Suppressor macrophage (primary cell): ENCODE results near the gene NFIL3.
"Not testable (repeated sequence)": the region's sequence is repeated elsewhere in the genome, so short reads cannot be mapped to it uniquely, and the experiment has no call there.

Source experiments
- DNase-seq, 4 experiments: peaks; one replicate each; pipeline ENCODE4 v3.0.0-alpha.2; 2020 to 2022

NFIL3 gene

DNA sequence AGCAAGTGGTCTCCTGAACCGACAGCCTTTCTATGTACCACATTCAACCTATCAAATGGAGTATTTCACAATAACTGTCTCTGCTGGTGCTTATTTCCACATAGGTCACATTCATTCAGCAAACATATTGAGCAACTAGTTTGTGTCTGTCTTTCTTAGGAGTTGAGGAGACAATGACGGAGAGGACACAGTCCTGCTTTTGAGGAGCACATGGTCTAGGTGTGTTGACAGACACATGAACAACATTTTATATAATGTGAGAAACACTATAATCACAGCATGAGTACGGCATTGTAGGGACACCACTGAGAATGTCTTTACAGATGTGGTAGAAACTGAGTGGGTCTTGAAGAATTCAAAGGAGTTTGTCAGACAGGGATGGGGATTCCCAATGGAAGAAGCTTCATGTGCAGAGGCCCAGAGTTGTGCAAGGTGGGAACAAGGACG is 28.5 kb downstream of the NFIL3 start:
- DNase-seq = peak; percentile 52 to 86 (median 69)

DNA sequence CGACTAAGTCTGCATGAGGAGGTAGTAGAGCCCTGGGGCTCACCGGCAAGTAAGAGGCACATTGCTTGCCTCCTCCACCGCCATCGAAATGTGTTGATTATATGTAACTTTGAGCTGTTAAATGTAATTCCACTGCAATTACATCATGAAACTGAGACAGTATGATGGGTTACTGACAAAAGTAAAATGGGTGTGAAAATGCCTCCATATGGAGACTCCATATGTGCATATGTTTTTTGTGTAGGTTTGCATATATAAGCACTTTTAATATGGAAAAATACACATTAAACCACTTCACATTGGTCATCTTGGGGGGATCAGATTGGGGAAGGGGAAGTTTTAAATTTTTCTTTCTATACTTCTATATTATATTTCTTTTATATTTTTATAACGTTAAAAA is 29.8 kb downstream of the NFIL3 start:
- no peak for DNase-seq

DNA sequence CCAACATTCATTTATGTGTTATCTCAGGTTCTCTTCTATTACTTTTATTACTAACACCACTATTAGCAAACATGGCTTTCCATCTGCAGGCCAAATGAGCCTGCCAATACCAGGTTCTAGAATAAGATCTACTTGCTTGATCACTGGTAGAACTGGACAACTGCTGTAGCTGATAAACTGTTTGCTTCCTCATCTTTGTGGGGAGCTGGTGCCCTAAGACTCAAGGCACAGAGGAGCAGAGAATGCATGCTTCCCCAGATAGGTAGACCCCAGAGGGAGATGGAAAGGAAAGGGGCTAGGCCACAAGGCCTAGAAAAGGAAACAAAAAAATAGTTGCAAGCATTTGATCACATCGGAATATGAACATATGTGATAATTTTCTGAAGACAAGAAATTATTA is 31.2 kb downstream of the NFIL3 start:
- no peak for DNase-seq

DNA sequence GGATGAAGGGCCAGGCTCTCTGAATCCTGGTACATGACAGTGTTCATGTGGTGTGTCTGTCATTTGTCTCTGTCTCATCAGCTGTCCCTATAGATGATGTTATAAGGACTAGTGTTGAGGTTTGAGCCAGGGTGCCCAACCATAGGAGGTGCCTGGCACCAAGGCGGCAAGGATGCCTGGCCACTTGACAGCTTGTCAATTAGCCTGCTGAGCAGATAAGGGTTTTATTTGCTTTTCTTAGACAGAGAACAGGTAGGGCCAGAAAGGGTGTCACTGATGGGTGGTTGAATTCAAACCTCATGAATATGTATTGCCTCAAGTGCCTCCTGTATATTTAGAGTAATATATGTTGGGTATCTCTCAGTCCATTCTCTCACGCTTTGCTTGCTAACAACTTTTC is 31.8 kb downstream of the NFIL3 start:
- no peak for DNase-seq

DNA sequence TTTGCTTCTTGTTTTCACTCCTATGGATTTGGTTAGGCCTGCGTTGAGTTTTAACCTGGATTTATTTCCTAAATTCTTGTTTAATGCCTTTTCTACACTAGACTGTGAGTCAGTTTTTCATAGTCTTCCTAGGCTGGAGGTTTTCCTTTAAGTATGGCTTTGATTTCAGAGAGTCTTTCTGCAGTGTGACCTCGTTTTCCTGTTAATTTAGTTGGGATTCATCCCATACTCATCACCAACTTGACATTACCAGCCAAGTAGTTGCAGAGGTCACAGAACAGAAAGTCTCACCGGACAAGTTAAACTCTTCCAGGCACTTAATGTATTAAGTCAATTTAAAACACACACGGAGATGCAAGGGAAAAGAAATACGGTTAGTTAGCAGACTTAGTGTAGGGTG is 32.2 kb downstream of the NFIL3 start:
- no peak for DNase-seq

DNA sequence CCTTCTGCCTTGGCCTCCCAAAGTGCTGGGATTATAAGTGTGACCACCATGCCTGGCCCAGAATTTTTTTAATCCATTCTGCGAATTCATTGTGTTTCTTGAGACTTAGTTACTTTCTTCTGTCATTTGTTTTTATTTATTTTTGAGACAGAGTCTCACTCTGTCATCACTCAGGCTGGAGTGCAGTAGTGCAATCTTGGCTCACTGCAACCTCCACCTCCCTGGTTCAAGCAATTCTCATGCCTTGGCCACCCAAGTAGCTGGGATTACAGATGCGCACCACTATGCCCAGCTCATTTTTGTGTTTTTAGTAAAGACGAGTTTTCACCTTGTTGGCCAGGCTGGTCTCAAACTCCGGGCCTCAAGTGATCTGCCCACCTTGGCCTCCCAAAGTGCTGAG is 33.9 kb downstream of the NFIL3 start:
- not testable (repeated sequence) for DNase-seq

DNA sequence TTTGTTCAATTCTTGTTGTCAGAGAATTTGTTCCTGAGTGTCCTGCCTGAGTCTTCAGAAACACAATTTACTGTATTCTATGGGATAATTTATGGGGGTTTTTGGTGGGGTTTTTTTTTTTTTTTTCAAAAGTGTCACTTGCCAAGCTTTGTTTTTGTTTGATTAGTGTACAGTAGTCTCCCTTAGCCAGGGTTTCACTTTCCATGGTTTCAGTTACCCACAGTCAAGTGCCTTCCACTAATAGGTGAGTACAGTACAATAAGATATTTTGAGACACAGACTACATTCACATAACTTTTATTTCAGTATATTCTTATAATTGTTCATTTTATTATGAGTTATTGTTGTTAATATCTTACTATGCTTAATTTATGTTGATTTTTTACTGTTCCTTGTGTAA is 36.9 kb downstream of the NFIL3 start:
- DNase-seq = no peak

DNA sequence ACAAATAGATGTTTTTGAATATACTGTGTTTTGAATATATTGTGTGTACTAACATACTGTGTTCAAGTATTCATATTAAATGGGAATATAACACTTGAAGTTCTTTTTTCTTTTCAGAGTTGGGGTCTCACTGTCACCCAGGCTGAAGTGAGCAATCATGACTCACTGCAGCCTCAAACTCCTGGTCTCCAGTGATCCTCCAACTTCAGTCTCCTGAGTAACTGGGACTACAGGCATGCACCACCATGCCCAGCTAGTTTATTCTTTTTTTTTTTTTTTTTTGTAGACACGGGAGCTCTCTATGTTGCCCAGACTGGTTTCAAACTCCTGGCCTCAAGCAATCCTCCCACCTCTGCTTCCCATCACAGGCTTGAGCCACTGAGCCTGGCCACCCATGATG is 38.7 kb downstream of the NFIL3 start:
- no peak for DNase-seq

DNA sequence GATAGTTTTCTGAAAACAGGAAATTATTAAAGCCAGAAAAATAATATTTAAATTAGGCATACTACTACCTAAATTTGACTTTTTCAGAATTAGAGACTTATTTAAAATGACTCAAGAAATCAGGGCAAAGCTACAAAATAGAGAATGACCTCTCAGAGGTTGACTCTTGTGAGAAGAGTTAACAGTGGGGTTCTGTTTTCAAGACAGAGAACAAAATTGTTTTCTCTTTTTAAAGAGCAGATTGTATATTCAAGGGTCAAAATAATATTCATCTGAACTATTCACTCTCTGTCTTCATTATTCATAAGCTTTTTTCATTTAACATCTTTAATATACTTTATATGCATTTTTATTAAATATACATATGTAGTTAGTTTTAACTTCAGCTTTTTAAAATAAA is 40.1 kb downstream of the NFIL3 start:
- no peak for DNase-seq

DNA sequence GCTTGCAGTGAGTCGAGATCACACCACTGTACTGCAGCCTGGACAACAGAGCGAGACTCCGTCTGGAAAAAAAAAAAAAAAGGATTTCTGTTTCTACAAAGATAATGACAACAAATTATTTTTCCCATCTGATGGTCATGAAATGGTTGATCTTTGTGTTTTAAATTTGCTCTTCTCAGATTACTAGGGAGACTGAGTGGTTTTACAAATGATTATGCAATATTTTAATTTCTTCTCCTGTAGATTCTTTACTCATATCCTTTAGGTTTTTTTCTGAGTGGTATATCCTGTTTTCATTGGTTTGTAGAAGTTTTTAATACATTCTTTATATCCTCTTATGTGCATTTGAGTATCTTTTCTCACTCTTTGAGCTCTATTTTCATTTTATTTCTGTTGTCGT is 41.3 kb downstream of the NFIL3 start:
- DNase-seq = no peak

DNA sequence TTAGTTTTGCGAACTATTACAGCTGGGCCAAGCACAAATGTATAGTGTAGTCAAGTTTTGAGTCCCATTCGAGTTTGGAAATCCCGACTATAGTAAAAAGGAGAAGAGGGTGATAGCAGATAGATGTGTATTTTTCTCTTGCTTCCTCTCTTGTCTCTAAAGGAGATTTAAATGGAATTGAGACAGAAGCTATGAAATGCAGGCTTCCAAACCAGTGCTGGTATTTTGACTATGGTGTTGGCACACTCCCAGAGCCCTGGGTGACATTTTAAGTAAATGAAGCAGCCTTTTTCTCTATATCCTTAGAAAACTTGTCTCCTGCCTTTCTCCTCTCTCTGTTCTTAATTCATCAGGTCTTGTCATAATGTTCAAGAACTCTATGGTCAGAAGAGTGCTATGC is 44.2 kb downstream of the NFIL3 start:
- peak in 2 of 4 experiments; percentile 7 to 27 for DNase-seq

DNA sequence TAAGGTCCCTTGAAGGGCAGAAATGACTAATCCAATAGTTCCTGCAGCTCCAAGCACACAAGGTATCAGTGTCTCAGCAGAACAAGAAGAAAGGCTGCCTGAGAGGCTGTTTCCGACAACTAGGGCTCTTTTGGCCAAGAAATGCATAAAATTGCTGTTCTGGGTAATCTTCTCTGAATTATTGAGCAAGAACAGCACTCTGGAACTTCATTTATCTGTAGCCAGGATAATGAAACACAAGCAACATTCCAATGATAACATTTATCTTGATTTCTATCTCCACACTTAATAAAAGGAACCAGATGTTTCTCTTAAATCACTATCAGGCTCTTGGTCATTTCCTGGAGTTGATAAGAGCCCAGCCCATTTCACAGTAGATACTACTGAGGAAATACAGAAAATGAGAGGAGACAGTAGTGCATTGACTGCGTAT is 44.9 kb downstream of the NFIL3 start:
- DNase-seq = no peak

DNA sequence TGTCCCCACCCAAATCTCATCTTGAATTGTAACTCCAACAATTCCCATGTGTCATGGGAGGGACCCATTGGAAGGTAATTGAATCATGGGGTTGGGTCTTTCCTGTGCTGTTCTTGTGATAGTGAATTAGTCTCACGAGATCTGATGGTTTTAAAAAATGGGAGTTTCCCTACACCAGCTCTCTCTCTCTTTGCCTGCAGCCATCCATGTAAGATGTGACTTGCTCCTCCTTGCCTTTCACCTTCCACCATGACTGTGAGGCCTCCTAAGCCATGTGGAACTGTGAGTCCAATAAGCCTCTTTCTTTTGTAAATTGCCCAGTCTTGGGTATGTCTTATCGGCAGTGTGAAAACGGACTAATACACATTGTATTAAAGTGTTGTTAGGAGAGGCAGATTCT is 45.6 kb downstream of the NFIL3 start:
- DNase-seq = not testable (repeated sequence)

DNA sequence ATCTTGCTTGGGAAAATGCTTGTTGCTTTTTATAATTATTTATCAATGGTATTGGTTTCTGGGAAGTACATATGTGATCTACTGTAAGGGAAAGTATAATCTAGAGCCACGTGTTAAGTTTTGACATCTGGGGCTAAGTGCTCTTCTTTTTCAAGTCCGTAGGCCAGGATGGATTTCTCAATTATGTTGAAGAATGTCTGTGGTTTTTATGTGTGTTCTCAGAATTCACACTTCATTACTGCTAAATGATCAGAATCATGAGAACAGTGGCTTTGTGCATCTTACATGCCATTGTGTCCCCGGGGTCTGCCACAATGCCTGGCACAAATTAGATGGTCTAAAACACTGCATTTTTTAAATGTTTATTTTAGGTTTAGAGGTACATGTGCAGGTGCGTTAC is 47.4 kb downstream of the NFIL3 start:
- DNase-seq = peak in 2 of 4 experiments; percentile 15 to 24

DNA sequence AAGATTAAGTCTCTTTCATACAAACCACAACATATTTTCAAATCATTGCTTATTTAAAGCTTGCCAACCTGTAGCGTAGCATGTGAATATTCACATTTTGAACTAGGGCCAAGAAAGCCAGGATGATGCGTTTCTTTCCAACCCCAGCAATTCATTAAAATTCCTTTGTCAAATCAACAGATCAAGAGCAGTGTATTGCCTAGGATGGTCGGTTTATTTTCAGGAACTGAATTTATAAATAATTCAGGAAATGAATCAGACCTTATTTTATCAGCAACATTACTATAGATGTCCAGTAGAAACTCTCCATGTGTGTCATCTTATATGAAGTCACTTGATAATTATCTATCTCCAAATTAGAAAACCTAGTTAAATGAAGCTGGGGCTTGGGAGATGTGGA is 48.7 kb downstream of the NFIL3 start:
- peak in 2 of 4 experiments; percentile 31 to 47 for DNase-seq

DNA sequence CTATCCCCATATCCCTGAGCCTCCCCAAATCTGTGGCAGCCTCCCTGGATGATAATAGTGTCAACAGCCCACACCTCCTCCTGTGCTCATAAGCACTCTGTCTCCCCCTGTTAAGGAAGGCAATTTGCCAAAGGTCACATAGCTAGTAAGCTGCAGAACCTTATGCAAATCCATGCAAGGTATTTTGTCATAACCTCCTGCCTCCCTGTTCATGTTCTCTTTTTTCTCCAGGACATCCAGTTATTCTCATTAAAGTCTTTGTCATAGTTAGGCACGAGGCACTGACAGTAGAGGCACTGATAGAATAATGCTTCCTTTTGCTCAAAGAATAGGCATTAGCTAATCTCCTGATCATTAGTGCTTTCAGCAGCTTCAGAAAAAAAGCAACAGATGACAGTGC is 51.7 kb downstream of the NFIL3 start:
- peak; percentile 24 to 68 (median 42) for DNase-seq

DNA sequence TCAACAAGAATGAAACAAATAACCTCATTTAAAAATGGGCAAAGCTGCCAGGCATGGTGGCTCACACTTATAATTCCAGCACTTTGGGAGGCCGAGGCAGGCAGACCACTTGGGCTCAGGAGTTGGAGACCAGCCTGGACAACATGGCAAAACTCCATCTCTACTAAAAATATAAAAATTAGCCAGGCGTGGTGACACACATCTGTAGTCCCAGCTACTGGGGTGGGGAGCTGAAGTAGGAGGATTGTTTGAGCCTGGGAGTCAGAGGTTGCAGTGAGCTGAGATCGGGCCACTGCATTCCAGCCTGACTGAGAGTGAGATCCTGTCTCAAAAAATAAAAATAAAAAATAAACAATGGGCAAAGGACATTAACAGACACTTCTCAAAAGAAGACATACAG is 53.6 kb downstream of the NFIL3 start:
- DNase-seq = not testable (repeated sequence)

DNA sequence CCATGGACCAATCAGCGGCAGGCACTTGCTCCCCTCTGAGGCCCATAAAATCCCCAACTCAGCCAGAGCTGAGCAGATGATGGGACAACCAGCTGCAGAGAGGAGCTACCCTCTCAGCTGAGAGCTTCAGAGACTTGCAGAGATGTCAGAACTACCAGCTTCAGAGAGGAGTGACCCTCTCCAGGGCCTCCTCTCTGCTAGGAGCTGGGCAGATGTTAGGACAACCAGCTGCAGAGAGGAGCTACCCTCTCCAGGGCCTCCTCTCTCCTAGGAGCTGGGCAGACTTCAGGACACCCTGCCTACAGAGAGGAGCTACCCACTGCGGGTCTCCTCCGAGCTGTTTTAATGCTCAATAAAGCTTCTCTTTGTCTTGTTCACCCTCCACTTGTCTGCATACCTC is 58.9 kb downstream of the NFIL3 start:
- no peak for DNase-seq

DNA sequence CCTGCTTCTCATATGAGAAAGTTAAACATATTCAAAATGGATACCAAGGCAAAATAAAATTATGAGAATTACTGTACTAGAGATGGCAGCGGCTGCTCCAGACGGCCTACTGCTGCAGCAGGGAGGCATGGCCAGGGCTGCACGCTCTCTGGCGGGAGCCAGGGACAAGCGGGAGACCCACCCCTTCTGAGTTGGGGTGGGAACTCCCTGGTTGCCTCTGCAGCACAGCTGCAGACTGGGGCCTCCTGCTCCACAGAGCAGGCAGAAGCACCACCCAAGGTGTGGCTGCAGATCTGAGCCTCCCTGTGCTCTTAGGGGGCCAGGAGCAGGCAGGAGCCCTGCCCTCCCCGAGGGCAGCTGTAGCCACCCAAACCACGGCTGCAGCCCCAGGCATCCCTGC is 59.6 kb downstream of the NFIL3 start:
- DNase-seq = no peak

DNA sequence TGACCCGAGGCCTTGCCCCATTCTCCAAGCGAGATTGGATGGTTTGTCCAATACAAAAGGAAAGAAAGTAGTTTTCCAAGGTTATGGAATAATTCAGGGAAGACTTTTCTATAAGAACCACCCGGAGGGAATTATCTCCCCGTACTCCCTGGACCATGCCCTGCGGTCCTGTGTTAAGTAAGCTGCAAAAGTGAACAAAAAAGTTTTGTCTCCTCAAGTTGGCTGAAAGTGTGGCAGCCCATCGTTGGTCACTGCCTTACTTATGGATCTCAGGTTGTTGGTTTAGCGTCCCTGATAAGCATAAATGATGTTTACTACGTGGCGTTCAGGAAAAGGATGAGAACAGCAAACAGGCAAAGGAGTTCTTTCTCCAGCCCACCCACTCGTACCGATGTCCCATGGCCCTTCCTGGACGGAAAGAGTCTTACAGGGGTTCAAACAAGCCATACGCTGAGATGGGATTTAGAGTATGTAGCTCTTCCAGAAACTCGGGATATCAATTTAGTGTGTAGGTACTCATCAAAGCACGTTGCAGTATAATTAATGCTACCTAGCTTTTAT is 61.5 kb downstream of the NFIL3 start:
- no peak for DNase-seq

DNA sequence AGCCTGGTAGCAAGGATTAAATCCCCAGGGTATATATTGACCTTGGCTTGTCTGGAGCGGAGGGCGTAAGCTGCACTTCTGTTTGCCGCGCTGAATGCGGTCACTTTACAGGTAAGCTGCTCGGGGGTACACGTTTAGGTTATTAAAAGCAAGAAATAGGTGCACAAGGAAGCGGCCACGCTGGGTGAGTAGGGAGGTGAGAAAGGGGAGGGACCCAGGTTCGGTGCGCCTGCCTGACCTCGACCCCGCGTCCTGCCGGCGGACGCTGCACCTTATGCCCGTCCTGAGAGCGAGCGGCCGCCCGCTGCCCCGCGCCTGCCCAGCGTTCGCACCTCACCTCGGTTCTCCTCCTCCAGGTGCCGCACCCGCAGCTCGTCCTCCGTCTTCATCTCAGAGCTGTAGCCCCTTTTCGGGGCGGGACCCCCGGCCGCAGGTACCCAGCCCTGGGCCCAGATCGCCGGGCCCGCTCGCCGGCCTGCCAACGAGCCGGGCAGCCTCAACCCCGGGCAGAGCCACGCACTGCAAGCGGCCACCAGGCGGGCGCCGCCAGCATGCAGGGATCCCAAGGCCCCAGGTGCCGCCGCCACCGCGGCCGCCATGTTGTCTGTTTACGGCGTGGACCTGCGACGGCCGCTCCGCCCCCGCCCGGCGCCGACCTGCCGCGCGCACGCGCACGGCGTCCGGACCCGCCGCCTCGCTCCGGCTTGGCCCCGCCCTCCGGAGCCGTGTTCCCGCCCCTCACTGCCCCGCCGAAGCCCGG is 62.2 kb downstream of the NFIL3 start, which contains the start of gene AUH:
Gene AUH (minus strand): TSS at position 628 of the 760 bp plus-strand sequence. CDS start 29 bp downstream, at position 599.
- peak; percentile 90 to 97 (median 94) for DNase-seq

DNA sequence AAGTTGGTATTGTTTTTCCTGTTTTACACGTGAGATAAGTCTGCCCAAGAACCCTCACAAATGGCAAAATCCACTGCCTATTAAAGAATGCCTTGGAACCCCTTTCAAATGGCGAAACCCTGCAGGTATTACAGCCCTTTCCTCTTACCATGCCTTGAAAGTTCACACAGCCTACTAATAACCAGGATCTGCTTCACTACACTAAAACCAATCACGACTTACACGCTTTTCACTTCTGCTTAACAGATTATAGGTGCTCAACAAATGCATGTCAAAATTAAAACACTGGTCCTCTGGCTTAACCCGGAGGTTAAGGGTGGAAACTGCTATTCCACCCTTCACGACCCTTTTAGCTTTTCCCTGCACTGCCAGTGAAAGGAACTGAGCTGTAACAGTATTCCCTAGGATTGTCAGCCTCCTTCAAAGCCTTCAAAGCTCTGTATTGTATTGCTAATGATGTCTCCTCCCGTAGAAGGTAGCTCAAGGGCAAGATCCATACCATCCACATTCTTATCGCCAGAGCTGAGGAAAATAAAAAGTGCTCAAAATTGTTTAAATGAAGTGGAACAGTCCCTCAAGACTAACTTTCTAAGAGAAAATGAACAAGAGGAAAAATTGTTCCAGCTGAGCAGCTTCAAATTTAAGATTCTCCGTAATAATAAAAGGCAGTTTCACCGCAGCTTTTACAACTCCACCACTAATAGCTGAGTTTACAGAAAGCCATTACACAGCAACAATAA is 62.9 kb downstream of the NFIL3 start:
- DNase-seq = peak in 1 of 4 experiments; percentile 4

DNA sequence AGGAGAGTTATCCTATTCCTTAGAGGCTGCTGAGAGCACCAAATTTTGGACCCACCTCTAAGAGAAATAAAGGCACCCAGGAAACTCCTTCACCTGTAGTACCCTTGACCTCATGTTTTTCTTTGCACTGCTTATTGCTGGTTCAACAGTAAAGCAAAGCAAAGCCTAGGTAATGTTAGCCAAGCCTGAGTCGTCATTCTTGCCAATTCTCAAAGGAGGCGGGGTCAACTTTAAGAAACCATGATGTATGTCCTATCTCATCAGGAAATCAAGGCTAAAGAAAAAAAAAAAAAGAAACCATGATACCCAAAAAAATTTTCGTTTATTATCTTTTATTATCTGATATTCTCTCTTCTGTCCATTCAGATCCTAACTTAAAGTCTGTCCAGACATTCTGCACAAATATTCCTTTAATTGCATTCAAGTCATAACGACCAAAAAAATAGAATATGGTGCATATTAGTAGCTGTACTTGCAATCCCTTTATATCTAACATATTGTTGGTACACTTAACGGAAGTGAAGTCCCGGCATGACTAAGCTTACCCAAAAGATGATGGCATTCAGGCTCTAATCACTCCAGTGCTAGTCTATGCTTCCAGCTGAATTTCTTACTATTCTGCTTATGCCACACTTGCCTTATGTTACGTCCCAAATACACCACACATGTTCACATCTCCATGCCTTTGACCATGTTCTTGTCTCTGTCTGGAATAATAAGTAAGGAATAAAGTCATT is 63.7 kb downstream of the NFIL3 start:
- no peak for DNase-seq
